Erythroblast (primary cell): Measurements from ENCODE around the gene CCSER1.

Experiments used
- GATA1 ChIP-seq: IDR thresholded peaks from 2 replicates; pipeline ENCODE4 v1.6.1; 2011; ENCODE audit warnings: low read depth, mild to moderate bottlenecking, control low read depth, low read length, moderate library complexity
- POLR2A ChIP-seq: IDR thresholded peaks from 2 replicates; pipeline ENCODE4 v1.6.1; 2011; ENCODE audit warnings: mild to moderate bottlenecking, low read length

GRCh38 chr4:90227177-90227576, 100.0 kb downstream of the CCSER1 start:
- no peak for TF ChIP-seq POLR2A
- TF ChIP-seq GATA1, result no peak
